Measurements from ENCODE around the gene AMDHD1. TPM values are rescaled to one million over a fixed set of nuclear protein-coding genes. Genes with fewer than 3 reads are reported as not detected.

Gene AMDHD1
- total RNA-seq, 1 experiment from 2014 or later = 1.6 TPM

DNA sequence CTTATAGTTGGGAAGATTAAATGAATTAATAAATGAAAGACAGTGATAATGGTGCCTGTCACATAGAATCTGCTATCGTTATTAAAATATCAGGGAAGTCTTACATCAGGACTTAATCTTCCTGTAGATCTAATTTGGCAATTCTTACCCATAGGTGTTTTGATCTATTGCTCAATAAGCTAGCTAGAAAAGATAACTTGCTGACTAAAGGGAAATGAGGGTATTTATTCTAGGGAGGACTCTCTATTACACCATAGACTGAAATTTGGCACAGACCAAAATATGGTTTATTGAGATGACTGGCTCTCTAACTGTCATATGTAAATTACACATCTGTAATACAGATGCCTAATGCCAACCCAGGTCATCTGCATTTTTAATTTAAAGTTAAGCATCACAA lies 41.6 kb downstream of the AMDHD1 start:
- ATAC-seq = no peak
- Mint-ChIP-seq H3K9me3 (no peaks in the 10 kb centered on the region), H3K27ac (no peak overlapping the region)

More for the DNA sequence above, 41.6 kb downstream of the AMDHD1 start:
- Mint-ChIP-seq H3K36me3 (no peaks in the 10 kb centered on the region), H3K4me3 (no peak overlapping the region), H3K27me3 (ENCODE audit: low read depth) (no peaks in the 10 kb centered on the region), H3K4me1 (peaks cover 29% of the 10 kb centered on the region)
- ChIA-PET POLR2A (no interaction called here), CTCF (no interaction called here)
- TF ChIP-seq NR3C1 (CRISPR knock-in tag; conservative IDR thresholded peaks at IDR 0.05; ENCODE audit: low read depth) (no peak), TP53 (CRISPR knock-in tag; IDR thresholded peaks at IDR 0.05) (no peak), NFE2L1 (CRISPR knock-in tag; IDR thresholded peaks at IDR 0.05) (no peak), ZNF396 (CRISPR knock-in tag; IDR thresholded peaks at IDR 0.05; ENCODE audit: borderline replicate concordance) (no peak), ZNF317 (CRISPR knock-in tag; IDR thresholded peaks at IDR 0.05; ENCODE audit: borderline replicate concordance, low read depth) (no peak), IRF2 (CRISPR knock-in tag; IDR thresholded peaks at IDR 0.05; ENCODE audit: borderline replicate concordance, low read depth) (no peak), JAZF1 (CRISPR knock-in tag; IDR thresholded peaks at IDR 0.05) (no peak), NFYB (CRISPR knock-in tag; conservative IDR thresholded peaks at IDR 0.05; ENCODE audit: low read depth) (no peak), ZNF671 (CRISPR knock-in tag; IDR thresholded peaks at IDR 0.05) (no peak), NR2C2 (CRISPR knock-in tag; IDR thresholded peaks at IDR 0.05) (no peak), MYBL2 (CRISPR knock-in tag; IDR thresholded peaks at IDR 0.05) (no peak), MXD4 (CRISPR knock-in tag; IDR thresholded peaks at IDR 0.05; ENCODE audit: borderline replicate concordance) (no peak), ESRRA (CRISPR knock-in tag; IDR thresholded peaks at IDR 0.05; ENCODE audit: borderline replicate concordance) (no peak), ZBTB21 (CRISPR knock-in tag; IDR thresholded peaks at IDR 0.05; ENCODE audit: borderline replicate concordance) (no peak)
- TF ChIP-seq, protein P1, sequence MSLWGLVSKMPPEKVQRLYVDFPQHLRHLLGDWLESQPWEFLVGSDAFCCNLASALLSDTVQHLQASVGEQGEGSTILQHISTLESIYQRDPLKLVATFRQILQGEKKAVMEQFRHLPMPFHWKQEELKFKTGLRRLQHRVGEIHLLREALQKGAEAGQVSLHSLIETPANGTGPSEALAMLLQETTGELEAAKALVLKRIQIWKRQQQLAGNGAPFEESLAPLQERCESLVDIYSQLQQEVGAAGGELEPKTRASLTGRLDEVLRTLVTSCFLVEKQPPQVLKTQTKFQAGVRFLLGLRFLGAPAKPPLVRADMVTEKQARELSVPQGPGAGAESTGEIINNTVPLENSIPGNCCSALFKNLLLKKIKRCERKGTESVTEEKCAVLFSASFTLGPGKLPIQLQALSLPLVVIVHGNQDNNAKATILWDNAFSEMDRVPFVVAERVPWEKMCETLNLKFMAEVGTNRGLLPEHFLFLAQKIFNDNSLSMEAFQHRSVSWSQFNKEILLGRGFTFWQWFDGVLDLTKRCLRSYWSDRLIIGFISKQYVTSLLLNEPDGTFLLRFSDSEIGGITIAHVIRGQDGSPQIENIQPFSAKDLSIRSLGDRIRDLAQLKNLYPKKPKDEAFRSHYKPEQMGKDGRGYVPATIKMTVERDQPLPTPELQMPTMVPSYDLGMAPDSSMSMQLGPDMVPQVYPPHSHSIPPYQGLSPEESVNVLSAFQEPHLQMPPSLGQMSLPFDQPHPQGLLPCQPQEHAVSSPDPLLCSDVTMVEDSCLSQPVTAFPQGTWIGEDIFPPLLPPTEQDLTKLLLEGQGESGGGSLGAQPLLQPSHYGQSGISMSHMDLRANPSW (CRISPR knock-in tag; conservative IDR thresholded peaks at IDR 0.05; ENCODE audit: low read depth) = no peak
- TF ChIP-seq, protein P2, sequence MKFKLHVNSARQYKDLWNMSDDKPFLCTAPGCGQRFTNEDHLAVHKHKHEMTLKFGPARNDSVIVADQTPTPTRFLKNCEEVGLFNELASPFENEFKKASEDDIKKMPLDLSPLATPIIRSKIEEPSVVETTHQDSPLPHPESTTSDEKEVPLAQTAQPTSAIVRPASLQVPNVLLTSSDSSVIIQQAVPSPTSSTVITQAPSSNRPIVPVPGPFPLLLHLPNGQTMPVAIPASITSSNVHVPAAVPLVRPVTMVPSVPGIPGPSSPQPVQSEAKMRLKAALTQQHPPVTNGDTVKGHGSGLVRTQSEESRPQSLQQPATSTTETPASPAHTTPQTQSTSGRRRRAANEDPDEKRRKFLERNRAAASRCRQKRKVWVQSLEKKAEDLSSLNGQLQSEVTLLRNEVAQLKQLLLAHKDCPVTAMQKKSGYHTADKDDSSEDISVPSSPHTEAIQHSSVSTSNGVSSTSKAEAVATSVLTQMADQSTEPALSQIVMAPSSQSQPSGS (CRISPR knock-in tag; IDR thresholded peaks at IDR 0.05; ENCODE audit: borderline replicate concordance, low read depth) = no peak
- TF ChIP-seq, protein P3, sequence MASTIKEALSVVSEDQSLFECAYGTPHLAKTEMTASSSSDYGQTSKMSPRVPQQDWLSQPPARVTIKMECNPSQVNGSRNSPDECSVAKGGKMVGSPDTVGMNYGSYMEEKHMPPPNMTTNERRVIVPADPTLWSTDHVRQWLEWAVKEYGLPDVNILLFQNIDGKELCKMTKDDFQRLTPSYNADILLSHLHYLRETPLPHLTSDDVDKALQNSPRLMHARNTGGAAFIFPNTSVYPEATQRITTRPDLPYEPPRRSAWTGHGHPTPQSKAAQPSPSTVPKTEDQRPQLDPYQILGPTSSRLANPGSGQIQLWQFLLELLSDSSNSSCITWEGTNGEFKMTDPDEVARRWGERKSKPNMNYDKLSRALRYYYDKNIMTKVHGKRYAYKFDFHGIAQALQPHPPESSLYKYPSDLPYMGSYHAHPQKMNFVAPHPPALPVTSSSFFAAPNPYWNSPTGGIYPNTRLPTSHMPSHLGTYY (CRISPR knock-in tag; IDR thresholded peaks at IDR 0.05) = no peak
- TF ChIP-seq, protein P4, sequence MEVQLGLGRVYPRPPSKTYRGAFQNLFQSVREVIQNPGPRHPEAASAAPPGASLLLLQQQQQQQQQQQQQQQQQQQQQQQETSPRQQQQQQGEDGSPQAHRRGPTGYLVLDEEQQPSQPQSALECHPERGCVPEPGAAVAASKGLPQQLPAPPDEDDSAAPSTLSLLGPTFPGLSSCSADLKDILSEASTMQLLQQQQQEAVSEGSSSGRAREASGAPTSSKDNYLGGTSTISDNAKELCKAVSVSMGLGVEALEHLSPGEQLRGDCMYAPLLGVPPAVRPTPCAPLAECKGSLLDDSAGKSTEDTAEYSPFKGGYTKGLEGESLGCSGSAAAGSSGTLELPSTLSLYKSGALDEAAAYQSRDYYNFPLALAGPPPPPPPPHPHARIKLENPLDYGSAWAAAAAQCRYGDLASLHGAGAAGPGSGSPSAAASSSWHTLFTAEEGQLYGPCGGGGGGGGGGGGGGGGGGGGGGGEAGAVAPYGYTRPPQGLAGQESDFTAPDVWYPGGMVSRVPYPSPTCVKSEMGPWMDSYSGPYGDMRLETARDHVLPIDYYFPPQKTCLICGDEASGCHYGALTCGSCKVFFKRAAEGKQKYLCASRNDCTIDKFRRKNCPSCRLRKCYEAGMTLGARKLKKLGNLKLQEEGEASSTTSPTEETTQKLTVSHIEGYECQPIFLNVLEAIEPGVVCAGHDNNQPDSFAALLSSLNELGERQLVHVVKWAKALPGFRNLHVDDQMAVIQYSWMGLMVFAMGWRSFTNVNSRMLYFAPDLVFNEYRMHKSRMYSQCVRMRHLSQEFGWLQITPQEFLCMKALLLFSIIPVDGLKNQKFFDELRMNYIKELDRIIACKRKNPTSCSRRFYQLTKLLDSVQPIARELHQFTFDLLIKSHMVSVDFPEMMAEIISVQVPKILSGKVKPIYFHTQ (CRISPR knock-in tag; IDR thresholded peaks at IDR 0.05) = no peak
- TF ChIP-seq, protein P5, sequence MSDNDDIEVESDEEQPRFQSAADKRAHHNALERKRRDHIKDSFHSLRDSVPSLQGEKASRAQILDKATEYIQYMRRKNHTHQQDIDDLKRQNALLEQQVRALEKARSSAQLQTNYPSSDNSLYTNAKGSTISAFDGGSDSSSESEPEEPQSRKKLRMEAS (CRISPR knock-in tag; IDR thresholded peaks at IDR 0.05) = no peak
- TF ChIP-seq, protein P6, sequence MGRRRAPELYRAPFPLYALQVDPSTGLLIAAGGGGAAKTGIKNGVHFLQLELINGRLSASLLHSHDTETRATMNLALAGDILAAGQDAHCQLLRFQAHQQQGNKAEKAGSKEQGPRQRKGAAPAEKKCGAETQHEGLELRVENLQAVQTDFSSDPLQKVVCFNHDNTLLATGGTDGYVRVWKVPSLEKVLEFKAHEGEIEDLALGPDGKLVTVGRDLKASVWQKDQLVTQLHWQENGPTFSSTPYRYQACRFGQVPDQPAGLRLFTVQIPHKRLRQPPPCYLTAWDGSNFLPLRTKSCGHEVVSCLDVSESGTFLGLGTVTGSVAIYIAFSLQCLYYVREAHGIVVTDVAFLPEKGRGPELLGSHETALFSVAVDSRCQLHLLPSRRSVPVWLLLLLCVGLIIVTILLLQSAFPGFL (CRISPR knock-in tag; IDR thresholded peaks at IDR 0.05; ENCODE audit: borderline replicate concordance) = no peak
- no peak for DNase-seq (ENCODE audit: low spot score)
